ENCODE results near the gene ELK3.
A peak's percentile ranks its signal among the peaks of the same experiment; 100 is the strongest.

Gene ELK3

GRCh38 chr12:96261557-96261956, 67.4 kb downstream of the ELK3 start:
- no peak for DNase-seq

- DNase-seq: no peak
Measured at GRCh38 chr12:96263449-96263902, 69.3 kb downstream of the ELK3 start.

GRCh38 chr12:96265400-96265799, 71.2 kb downstream of the ELK3 start:
- DNase-seq: no peak

- no peak for DNase-seq
Measured at GRCh38 chr12:96265836-96266235, 71.7 kb downstream of the ELK3 start.

GRCh38 chr12:96266238-96266637, 72.1 kb downstream of the ELK3 start:
- DNase-seq: no peak

- no peak for DNase-seq
Measured at GRCh38 chr12:96271469-96272199, 77.5 kb downstream of the ELK3 start.

GRCh38 chr12:96274331-96274730, 80.2 kb downstream of the ELK3 start:
- no peak for DNase-seq

- no peak for DNase-seq
Measured at GRCh38 chr12:96285158-96285557, 91.0 kb downstream of the ELK3 start.

- no peak for DNase-seq
Measured at GRCh38 chr12:96289067-96289466, 94.9 kb downstream of the ELK3 start.

GRCh38 chr12:96293093-96293492, 98.9 kb downstream of the ELK3 start:
- no peak for DNase-seq

GRCh38 chr12:96294831-96295230, 100.7 kb downstream of the ELK3 start:
- peak; percentile 47 for DNase-seq

GRCh38 chr12:96295532-96296160, 101.5 kb downstream of the ELK3 start:
- DNase-seq: no peak

GRCh38 chr12:96297504-96297903, 103.3 kb downstream of the ELK3 start:
- DNase-seq: no peak

GRCh38 chr12:96300064-96300463, 105.9 kb downstream of the ELK3 start:
- no peak for DNase-seq

- no peak for DNase-seq
Measured at GRCh38 chr12:96301732-96302131, 107.6 kb downstream of the ELK3 start.

GRCh38 chr12:96302687-96303310, 108.6 kb downstream of the ELK3 start:
- DNase-seq: no peak

- DNase-seq: no peak
Measured at GRCh38 chr12:96303653-96304052, 109.5 kb downstream of the ELK3 start.

- DNase-seq: no peak
Measured at GRCh38 chr12:96305665-96306064, 111.5 kb downstream of the ELK3 start.

- DNase-seq: no peak
Measured at GRCh38 chr12:96308881-96309280, 114.7 kb downstream of the ELK3 start.

- DNase-seq: no peak
Measured at GRCh38 chr12:96310067-96310466, 115.9 kb downstream of the ELK3 start.

- DNase-seq: no peak
Measured at GRCh38 chr12:96311191-96311590, 117.0 kb downstream of the ELK3 start.

- DNase-seq: no peak
Measured at GRCh38 chr12:96313606-96314005, 119.4 kb downstream of the ELK3 start.

GRCh38 chr12:96314723-96315122, 120.5 kb downstream of the ELK3 start:
- no peak for DNase-seq

All from CD4-positive, alpha-beta T cell treated with Interleukin-21 for 1 hour (primary cell).